ENCODE measurements around the gene DPF3.

DPF3 gene

DNA sequence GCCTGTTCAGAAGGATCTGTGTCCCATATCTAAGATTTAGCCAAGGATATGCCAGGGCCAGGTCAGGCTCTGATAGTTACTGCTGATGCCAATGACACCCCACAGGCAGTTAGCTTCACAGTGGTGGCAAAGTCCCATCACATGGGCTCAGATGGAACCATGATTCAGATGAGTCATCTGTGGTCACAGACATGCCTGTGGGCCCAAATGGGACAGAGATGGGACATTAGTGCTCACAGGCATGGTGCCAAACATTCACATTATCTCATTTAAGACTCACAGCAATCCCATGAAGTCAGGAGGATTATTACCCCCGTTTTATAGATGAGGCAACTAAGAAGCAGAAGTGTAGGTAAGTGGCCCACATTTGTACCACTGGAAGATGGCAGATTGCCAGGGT, 207.8 kb downstream of the DPF3 start:
- in situ Hi-C loops (cut with HindIII; ENCODE audit: low sequenced_read_pairs): no loop called here
- no peak for DNase-seq (ENCODE audit: low read depth)
- H3K4me3 ChIP-seq (ENCODE audit: low read depth, low read length): no peak overlapping the region
- TF ChIP-seq, protein P1, sequence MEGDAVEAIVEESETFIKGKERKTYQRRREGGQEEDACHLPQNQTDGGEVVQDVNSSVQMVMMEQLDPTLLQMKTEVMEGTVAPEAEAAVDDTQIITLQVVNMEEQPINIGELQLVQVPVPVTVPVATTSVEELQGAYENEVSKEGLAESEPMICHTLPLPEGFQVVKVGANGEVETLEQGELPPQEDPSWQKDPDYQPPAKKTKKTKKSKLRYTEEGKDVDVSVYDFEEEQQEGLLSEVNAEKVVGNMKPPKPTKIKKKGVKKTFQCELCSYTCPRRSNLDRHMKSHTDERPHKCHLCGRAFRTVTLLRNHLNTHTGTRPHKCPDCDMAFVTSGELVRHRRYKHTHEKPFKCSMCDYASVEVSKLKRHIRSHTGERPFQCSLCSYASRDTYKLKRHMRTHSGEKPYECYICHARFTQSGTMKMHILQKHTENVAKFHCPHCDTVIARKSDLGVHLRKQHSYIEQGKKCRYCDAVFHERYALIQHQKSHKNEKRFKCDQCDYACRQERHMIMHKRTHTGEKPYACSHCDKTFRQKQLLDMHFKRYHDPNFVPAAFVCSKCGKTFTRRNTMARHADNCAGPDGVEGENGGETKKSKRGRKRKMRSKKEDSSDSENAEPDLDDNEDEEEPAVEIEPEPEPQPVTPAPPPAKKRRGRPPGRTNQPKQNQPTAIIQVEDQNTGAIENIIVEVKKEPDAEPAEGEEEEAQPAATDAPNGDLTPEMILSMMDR (IDR thresholded peaks at IDR 0.05; ENCODE audit: low read depth, low read length, missing control alignments): no peak

DNA sequence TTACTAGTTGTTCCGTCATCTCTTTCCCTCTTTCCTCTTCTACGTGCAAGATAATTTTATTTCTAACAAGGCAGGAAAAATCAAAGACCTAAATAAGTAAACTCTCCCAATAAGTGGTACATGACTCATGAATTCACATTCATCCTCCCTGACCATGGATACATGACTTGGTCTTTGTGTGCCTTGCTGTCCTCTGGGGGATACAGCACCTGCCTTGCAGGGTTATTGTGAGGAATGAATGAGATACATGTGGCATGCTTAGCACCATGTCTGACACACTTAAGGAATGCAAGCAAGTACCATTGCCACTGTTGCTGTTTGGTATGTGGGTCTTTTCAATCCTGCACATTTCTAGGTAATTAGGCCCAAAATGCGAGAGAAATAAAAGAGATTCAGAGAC, 208.4 kb downstream of the DPF3 start:
- in situ Hi-C loops (cut with HindIII; ENCODE audit: low sequenced_read_pairs): no loop called here
- TF ChIP-seq, protein P1 (IDR thresholded peaks at IDR 0.05; ENCODE audit: low read depth, low read length, missing control alignments): no peak
- H3K4me3 ChIP-seq (ENCODE audit: low read depth, low read length): no peak overlapping the region
- no peak for DNase-seq (ENCODE audit: low read depth)

DNA sequence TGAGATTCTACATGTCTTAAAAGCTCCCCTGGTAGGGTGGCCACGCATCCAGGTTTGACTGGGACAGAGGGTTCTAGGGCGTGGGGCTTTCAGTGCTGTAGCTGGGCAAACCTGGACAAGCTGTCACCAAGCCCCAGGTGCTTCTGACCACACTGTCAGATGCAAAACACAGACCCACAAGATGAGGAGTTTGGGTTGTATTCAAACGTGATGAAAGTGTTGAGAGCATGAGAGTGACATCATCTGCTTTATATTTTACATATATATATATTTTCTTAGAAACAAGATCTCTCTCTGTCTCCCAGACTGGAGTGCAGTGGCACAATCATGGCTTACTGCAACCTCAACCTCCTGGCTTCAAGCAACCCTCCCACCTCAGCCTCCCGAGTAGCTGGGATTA, 210.1 kb downstream of the DPF3 start:
- in situ Hi-C loops (cut with HindIII; ENCODE audit: low sequenced_read_pairs): no loop called here
- DNase-seq (ENCODE audit: low read depth): no peak
- no peak overlapping the region for H3K4me3 ChIP-seq (ENCODE audit: low read depth, low read length)
- TF ChIP-seq, protein P1 (IDR thresholded peaks at IDR 0.05; ENCODE audit: low read depth, low read length, missing control alignments): no peak

DNA sequence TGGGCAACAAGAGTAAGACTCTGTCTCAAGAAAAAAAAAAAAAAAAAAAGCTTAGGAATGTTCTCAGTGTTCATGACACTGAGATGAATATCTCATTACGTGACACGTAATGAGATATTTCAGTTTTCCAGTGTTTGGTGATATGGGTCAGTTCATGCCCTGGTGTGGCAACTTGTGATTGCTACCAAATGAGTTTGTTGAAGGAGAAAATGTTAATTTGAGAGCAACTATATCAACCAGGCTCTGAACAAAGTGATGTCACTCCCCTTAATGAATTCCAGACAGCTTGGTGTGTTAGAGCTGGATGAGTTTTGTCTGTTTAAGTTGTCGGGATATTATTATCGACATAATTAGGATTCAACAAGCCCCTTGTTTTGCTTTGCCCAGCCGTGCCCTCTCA, 211.7 kb downstream of the DPF3 start:
- no peak for DNase-seq (ENCODE audit: low read depth)
- in situ Hi-C loops (cut with HindIII; ENCODE audit: low sequenced_read_pairs): no loop called here
- H3K4me3 ChIP-seq (ENCODE audit: low read depth, low read length): no peak overlapping the region
- TF ChIP-seq, protein P1 (IDR thresholded peaks at IDR 0.05; ENCODE audit: low read depth, low read length, missing control alignments): no peak

DNA sequence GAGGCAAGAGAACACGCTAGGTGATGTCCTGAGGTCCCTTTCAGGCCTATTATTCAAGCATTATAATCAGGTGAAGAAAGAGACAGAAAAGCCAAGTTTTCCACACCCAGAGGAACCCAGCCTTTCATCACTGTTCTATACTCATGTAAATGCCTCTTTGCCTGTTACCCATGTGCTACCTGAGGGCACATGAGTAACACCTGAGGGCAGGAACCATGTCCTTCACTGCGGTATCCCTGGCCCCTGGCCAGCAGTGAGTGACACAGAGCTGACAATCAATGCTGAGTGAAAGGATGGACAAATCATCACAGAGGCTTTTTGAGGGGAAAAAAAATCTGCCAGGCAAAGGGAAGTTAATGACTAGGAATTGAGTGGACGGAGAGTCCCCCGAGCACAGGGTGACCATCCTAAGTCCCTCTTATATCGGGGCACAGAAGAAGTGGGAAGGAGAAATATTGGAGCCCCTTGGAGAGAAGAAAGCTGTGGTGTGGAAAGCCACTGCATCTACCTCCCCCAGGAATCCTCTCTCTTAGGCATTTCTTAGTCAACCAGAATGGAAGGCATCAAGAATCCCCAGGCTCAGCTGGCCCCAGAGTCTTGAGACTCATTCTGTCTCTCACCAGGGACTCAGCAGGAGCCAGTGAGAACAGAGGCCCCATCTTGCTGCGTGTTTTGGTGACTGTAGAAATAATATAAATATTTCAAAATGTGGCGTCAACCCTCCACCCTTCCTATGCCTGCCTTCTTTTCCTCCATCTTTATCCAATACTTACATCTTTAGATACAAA, 212.9 kb downstream of the DPF3 start:
- no peak overlapping the region for H3K4me3 ChIP-seq (ENCODE audit: low read depth, low read length)
- TF ChIP-seq, protein P1 (IDR thresholded peaks at IDR 0.05; ENCODE audit: low read depth, low read length, missing control alignments): no peak
- in situ Hi-C loops (cut with HindIII; ENCODE audit: low sequenced_read_pairs): no loop called here
- DNase-seq (ENCODE audit: low read depth): no peak

DNA sequence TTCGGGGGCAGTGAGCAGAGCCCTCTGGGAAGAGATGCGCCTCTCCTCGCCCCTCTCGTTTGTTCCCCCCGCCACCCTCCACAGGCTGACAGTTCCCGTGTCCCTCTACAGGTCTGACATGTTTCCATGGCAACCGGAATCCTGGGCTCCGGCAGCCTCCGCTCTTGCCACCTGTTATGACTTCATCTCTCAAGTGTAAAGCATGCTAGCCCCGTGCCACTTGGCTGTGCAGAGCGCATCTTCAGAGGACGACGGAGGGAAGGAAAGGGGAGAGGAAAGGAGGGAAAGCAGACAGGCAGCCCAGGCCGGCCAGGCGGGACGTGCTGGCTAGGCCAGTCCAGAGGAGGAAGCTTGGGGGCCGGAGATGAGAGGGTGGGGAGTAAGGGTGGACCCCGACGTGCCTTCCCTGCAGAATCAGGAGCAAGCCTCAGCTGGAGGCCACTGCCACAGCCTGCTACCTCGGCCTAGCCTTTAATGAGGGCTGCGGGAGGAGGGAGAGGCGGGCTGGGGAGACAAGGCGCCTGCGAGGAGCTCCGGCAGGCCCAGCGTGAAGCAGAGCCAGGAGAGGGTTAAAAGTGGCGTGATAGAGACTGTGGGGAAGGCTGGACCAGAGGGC, 214.3 kb downstream of the DPF3 start:
- in situ Hi-C loops (cut with HindIII; ENCODE audit: low sequenced_read_pairs): loop anchor here (5.0 kb wide), 1 partner anchor 38 kb away; no protein-coding TSS in a partner anchor

More for the DNA sequence above, 214.3 kb downstream of the DPF3 start:
- no peak overlapping the region for H3K4me3 ChIP-seq (ENCODE audit: low read depth, low read length)
- TF ChIP-seq, protein P1 (IDR thresholded peaks at IDR 0.05; ENCODE audit: low read depth, low read length, missing control alignments): no peak
- no peak for DNase-seq (ENCODE audit: low read depth)
